GM18909 (cell line): ENCODE data around the gene AGBL4.

Experiments used
- ATAC-seq: cut with Tn5 transposase; IDR thresholded peaks from one replicate; pipeline ENCODE4 v1.9.1; 2021; ENCODE audit warnings: mild to moderate bottlenecking; ENCODE audit not compliant: unreplicated experiment, poor library complexity

AGBL4 gene

GRCh38 chr1:48645883-48646282 is 1377.9 kb downstream of the AGBL4 start:
- ATAC-seq, result no peak

GRCh38 chr1:48644905-48645605 is 1378.7 kb downstream of the AGBL4 start:
- no peak for ATAC-seq

- no peak for ATAC-seq
Observed at GRCh38 chr1:48644190-48644900, 1379.4 kb downstream of the AGBL4 start.

GRCh38 chr1:48643193-48643592 is 1380.6 kb downstream of the AGBL4 start:
- no peak for ATAC-seq

- ATAC-seq, result no peak
Observed at GRCh38 chr1:48640836-48641492, 1382.8 kb downstream of the AGBL4 start.

GRCh38 chr1:48629867-48630266 is 1393.9 kb downstream of the AGBL4 start:
- ATAC-seq, result no peak

GRCh38 chr1:48627486-48627885 is 1396.3 kb downstream of the AGBL4 start:
- no peak for ATAC-seq

GRCh38 chr1:48619539-48619938 is 1404.2 kb downstream of the AGBL4 start:
- no peak for ATAC-seq

GRCh38 chr1:48617252-48617651 is 1406.5 kb downstream of the AGBL4 start:
- ATAC-seq, result no peak

- no peak for ATAC-seq
Observed at GRCh38 chr1:48616710-48617109, 1407.0 kb downstream of the AGBL4 start.

- no peak for ATAC-seq
Observed at GRCh38 chr1:48611841-48612240, 1411.9 kb downstream of the AGBL4 start.

- no peak for ATAC-seq
Observed at GRCh38 chr1:48610628-48611542, 1412.9 kb downstream of the AGBL4 start.

GRCh38 chr1:48608882-48609281 is 1414.9 kb downstream of the AGBL4 start:
- ATAC-seq, result no peak

- no peak for ATAC-seq
Observed at GRCh38 chr1:48603222-48603621, 1420.5 kb downstream of the AGBL4 start.

- ATAC-seq, result no peak
Observed at GRCh38 chr1:48602349-48602748, 1421.4 kb downstream of the AGBL4 start.

- no peak for ATAC-seq
Observed at GRCh38 chr1:48600182-48600581, 1423.6 kb downstream of the AGBL4 start.

GRCh38 chr1:48597663-48598062 is 1426.1 kb downstream of the AGBL4 start:
- no peak for ATAC-seq

- no peak for ATAC-seq
Observed at GRCh38 chr1:48596046-48596445, 1427.7 kb downstream of the AGBL4 start.

GRCh38 chr1:48595613-48596012 is 1428.1 kb downstream of the AGBL4 start:
- ATAC-seq, result no peak

GRCh38 chr1:48592330-48592729 is 1431.4 kb downstream of the AGBL4 start:
- no peak for ATAC-seq
